GM13977 (cell line): ENCODE results near the gene TBC1D22A.

Experiments used
- DNase-seq: peaks from one replicate; pipeline ENCODE4 v3.0.0; 2012; ENCODE audit warnings: low spot score
- in situ Hi-C: fragments of 300-500 bp; cut with MboI; formaldehyde crosslinking; loops from one replicate; pipeline ENCODE4 v1.12.0; 2022; ENCODE audit warnings: low sequenced_read_pairs, low pct_unique_long_range_greater_than_20kb, mixed read lengths, inconsistent platforms; ENCODE audit not compliant: unreplicated experiment
- TF ChIP-seq, protein P1 (sequence below): IDR thresholded peaks from 2 replicates; pipeline ENCODE4 v1.5.1; 2012; ENCODE audit warnings: mild to moderate bottlenecking, control low read depth; ENCODE audit not compliant: insufficient read depth; ENCODE audit errors: extremely low read depth, missing control alignments

TBC1D22A gene

DNA sequence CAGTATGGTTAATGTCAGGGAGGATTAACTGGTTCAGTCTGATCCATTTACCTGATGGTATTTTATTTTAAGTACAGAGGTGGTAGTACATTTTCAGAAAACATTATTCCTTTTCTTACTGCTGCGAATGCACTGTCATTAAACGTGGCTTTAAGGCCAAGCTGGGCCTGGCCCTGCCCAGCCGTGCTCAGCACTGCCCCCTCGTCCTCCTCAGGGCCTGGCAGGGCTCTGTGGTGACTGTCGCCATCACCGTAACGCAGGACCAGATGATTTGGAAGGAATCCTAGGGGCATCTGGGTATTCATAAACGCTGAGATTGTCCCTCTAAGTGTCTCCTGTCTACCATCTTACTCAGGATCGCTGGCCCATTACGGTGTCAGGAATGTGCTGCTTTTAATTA lies 302.0 kb downstream of the TBC1D22A start:
- DNase-seq, result no peak

DNA sequence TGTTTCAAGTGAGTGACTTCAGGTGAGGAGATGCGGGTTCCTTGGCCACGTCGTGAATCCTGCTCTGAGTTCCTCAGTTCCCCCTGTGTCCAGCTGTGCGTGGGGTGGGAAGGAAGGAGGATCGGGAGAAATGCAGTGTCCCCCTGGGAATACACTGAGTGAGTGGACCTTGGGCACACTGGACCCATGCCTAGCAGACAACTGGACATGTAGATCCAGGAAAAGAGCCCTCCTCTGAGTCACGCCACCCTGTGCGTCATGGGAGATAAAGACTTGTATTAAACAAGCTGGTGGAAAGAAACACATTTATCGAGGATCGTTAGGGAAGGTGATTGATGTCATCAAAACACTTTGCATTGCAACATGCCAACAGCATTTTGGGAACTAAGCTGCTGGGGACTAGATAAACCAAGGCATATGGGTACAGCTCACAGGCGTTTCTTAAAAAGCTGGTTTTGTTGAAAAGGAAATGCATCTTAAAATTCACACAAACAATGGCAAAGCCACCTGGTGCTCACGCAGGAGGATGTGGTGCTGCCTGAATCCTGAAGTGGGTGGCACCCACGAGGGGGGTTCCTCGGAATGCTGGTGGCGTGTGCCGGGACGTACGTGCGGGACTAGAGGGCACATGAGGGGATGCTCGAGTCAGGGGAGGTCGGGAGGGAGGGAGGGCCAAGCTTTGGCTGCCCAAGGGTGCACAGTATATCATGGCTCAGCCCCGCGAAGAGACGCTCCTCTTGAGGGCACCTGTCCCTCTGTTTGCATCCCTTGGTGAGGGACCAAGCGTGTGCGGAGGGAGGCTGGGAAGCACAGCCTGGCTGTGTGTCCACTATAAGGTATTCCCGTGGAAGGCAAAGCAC lies 303.5 kb downstream of the TBC1D22A start:
- TF ChIP-seq, protein P1, sequence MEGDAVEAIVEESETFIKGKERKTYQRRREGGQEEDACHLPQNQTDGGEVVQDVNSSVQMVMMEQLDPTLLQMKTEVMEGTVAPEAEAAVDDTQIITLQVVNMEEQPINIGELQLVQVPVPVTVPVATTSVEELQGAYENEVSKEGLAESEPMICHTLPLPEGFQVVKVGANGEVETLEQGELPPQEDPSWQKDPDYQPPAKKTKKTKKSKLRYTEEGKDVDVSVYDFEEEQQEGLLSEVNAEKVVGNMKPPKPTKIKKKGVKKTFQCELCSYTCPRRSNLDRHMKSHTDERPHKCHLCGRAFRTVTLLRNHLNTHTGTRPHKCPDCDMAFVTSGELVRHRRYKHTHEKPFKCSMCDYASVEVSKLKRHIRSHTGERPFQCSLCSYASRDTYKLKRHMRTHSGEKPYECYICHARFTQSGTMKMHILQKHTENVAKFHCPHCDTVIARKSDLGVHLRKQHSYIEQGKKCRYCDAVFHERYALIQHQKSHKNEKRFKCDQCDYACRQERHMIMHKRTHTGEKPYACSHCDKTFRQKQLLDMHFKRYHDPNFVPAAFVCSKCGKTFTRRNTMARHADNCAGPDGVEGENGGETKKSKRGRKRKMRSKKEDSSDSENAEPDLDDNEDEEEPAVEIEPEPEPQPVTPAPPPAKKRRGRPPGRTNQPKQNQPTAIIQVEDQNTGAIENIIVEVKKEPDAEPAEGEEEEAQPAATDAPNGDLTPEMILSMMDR, result no peak
- in situ Hi-C loops, result no loop called here
- no peak for DNase-seq

More for the DNA sequence above, 302.0 kb downstream of the TBC1D22A start:
- TF ChIP-seq, protein P1, result no peak
- in situ Hi-C loops, result no loop called here

DNA sequence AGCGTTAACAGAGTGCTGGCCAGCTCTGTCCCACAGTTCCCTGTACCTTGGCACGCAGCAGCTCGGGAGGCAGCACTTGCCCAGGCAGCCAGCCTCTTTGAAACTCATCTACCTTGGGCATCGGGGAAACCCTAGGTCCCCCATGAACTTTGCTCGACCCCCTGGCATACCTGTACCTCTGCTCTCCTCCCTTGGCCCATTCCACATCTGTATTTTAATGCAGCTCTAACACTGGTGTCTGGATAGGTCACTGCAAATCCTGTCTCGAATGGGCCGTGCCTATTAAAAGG lies 304.1 kb downstream of the TBC1D22A start:
- TF ChIP-seq, protein P1, result no peak
- in situ Hi-C loops, result no loop called here
- no peak for DNase-seq

DNA sequence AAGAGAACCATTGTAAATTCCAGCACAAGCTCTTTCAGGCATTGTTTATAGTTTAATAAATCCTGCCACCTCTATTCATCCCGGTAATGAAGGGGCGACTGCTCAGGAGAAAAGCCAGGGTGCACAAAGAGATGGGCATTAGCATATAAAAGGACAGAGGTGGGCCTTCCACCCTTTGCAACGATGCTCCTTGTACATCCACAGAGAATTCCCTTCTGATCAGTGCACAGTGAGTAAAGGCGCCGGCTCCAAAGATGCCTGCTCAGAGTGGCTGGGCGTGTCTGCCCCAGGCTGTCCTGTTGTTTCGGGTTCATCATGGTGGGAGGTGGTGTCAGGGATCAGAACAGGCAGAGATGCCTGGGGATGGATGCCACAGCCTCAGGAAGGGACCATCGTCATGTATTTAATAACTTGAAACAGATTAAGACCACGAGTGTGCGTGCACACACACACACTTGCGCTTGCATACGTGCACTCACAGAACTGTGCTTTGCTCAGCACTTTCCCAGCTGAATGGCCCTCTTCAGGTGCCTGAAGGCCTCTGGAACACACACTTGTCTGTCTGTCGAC lies 305.0 kb downstream of the TBC1D22A start:
- in situ Hi-C loops, result no loop called here
- no peak for DNase-seq
- TF ChIP-seq, protein P1, result no peak

DNA sequence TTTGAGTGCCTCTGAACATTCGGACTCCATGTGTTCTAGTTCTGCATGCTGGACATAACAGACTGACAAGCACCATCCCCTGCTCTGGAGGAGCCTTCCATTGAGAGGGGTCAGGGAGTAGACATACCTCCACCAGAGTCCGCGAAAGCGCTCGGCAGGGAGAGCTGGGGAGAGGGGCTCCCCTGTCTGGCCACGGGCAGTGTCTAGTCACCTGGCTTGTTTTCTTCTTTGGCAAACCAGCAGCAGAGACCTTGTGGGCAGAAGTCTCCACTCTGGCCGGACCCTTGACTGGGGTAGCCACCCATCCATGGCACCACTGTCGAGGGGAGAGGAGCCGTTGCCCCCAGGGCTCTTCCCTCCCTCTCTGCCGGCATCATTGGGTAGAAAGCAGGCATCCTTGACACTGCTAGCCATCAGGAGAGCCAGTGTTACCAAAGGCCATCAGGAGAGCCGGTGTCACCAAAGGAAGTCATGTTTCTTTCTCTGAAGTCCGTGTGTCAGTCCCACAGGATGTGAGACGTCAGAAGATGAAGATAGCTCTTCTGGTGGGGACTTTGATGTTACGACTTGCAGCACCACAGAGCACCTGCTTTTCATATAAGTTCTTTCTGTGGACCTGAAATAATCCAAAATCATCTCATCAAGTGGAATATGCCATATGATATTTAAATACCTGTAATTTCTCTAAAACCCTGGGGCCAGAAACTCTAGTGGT lies 305.6 kb downstream of the TBC1D22A start:
- TF ChIP-seq, protein P1, result no peak
- in situ Hi-C loops, result no loop called here
- no peak for DNase-seq

DNA sequence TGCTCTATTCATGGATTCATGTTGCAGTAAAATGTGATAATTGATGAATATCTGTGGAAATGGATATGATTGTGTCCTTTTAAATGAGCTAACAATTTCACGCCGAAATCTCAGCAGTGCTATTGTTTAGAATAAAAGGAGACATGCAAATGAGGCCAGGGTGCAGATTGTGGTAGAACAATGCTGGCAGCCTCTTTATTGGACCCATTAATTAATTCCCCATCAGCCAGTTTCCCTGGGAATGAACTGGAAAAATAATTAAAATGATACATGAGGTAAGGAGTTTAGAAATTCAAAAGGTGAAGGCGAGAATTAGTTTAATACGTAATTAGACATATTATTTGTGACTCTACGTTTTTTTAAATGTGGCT lies 306.2 kb downstream of the TBC1D22A start:
- in situ Hi-C loops, result no loop called here
- TF ChIP-seq, protein P1, result no peak
- DNase-seq, result no peak
